A549 (cell line): ENCODE measurements around the gene MFAP3L. TPM values are rescaled to one million over a fixed set of nuclear protein-coding genes. Genes with fewer than 3 reads are reported as not detected.

ENCODE experiments used
- ATAC-seq, 2 experiments: fragments of 200-7000 bp in 1 of 2; fragments of >200 bp in 1 of 2; cut with Nextera tagmentation in 1 of 2; cut with Tn5 transposase in 1 of 2; 3 replicates each; pipeline versions ENCODE4 v1.8.0 to v1.9.1; 2018 to 2020; ENCODE audit warnings: mild to moderate bottlenecking in 1 of 2, moderate library complexity in 1 of 2
- CTCF ChIA-PET: fragments of 300-600 bp; sonication (Branson Sonifier 250); formaldehyde crosslinking; extraction: SDS; loops from one replicate; lab custom pipeline; 2021; ENCODE audit warnings: antibody characterized with exemption, inconsistent platforms; lab: Yijun Ruan, JAX
- POLR2A ChIA-PET: fragments of 350-600 bp; formaldehyde crosslinking; extraction: SDS; loops from one replicate; lab custom pipeline; 2021; ENCODE audit warnings: antibody characterized with exemption, inconsistent platforms; lab: Yijun Ruan, JAX
- DNase-seq, 2 experiments: peaks; one replicate each; pipeline versions ENCODE4 v3.0.0 to v3.0.0-alpha.2; 2011 to 2016; ENCODE audit warnings: low read depth in 1 of 2, low spot score in 1 of 2
- FAIRE-seq: peaks from 2 replicates; lab custom pipeline; 2011; peaks lifted over from hg19 to GRCh38; lab: Jason Lieb, UNC
- H3K27ac ChIP-seq, 2 experiments: fragments of >200 bp; sonication (Bioruptor Twin); formaldehyde crosslinking; 3 replicates each; pipeline ENCODE4 v1.5.1; 2016 to 2017
- H3K4me1 ChIP-seq: fragments of >200 bp; sonication (Bioruptor Twin); formaldehyde crosslinking; 3 replicates; pipeline ENCODE4 v1.6.1; 2016
- H3K4me2 ChIP-seq: fragments of >200 bp; sonication (Bioruptor Twin); formaldehyde crosslinking; 3 replicates; pipeline ENCODE4 v1.6.1; 2016
- H3K4me3 ChIP-seq: fragments of >200 bp; sonication (Bioruptor Twin); formaldehyde crosslinking; 3 replicates; pipeline ENCODE4 v1.5.1; 2016
- H3K9me3 ChIP-seq: fragments of >200 bp; sonication (Bioruptor Twin); formaldehyde crosslinking; 3 replicates; pipeline ENCODE4 v1.6.1; 2016
- BHLHE40 ChIP-seq: IDR thresholded peaks from 2 replicates; pipeline ENCODE4 v1.6.1; 2012; ENCODE audit warnings: low read depth, low read length, inconsistent platforms
- CEBPB ChIP-seq, 2 experiments: fragments of >200 bp in 1 of 2; sonication (Bioruptor Twin) in 1 of 2; formaldehyde crosslinking in 1 of 2; IDR thresholded peaks; 2 replicates each; pipeline ENCODE4 v1.6.1; 2012 to 2016
- CTCF ChIP-seq: fragments of >200 bp; sonication (Bioruptor Twin); formaldehyde crosslinking; IDR thresholded peaks from 3 replicates; pipeline ENCODE4 v1.5.1; 2016
- EHF ChIP-seq: fragments of 250-450 bp; sonication (Bioruptor Pico); IDR thresholded peaks from 2 replicates; pipeline ENCODE4 v1.5.0; 2020; ENCODE audit warnings: mild to moderate bottlenecking
- ELK1 ChIP-seq: fragments of 150-350 bp; IDR thresholded peaks from 2 replicates; pipeline ENCODE4 v1.6.1; 2014; ENCODE audit warnings: low read depth, mild to moderate bottlenecking, low read length
- EP300 ChIP-seq, 2 experiments: fragments of >200 bp; sonication (Bioruptor Twin); formaldehyde crosslinking; IDR thresholded peaks; 2 replicates in 1 of 2; 3 replicates in 1 of 2; pipeline ENCODE4 v1.6.1; 2016 to 2017
- HDAC2 ChIP-seq: fragments of 200-600 bp; sonication (generic); IDR thresholded peaks from 2 replicates; pipeline ENCODE4 v1.6.1; 2016
- HEYL ChIP-seq: fragments of 250-450 bp; sonication (Bioruptor Pico); IDR thresholded peaks from 2 replicates; pipeline ENCODE4 v1.8.0; 2021; ENCODE audit warnings: mild to moderate bottlenecking, moderate library complexity
- HOXA7 ChIP-seq: fragments of 250-450 bp; sonication (Bioruptor Pico); IDR thresholded peaks from 2 replicates; pipeline ENCODE4 v1.5.0; 2020; ENCODE audit warnings: mild to moderate bottlenecking, moderate library complexity
- HOXB13 ChIP-seq: fragments of 250-450 bp; sonication (Bioruptor Pico); IDR thresholded peaks from 2 replicates; pipeline ENCODE4 v1.5.0; 2020; ENCODE audit warnings: low read depth, mild to moderate bottlenecking, moderate library complexity
- JUN ChIP-seq, 2 experiments: fragments of >200 bp; sonication (Bioruptor Twin); formaldehyde crosslinking; IDR thresholded peaks; 2 replicates in 1 of 2; 3 replicates in 1 of 2; pipeline ENCODE4 v1.6.1; 2016 to 2017
- JUNB ChIP-seq: fragments of >200 bp; sonication (Bioruptor Twin); formaldehyde crosslinking; IDR thresholded peaks from 2 replicates; pipeline ENCODE4 v1.6.1; 2016
- KDM5A ChIP-seq: fragments of 200-600 bp; sonication (generic); IDR thresholded peaks from 2 replicates; pipeline ENCODE4 v1.6.1; 2016; ENCODE audit warnings: antibody characterized with exemption, mild to moderate bottlenecking
- MAZ ChIP-seq: fragments of 150-350 bp; IDR thresholded peaks from 2 replicates; pipeline ENCODE4 v1.6.1; 2014; ENCODE audit warnings: antibody characterized with exemption, low read depth, low read length, borderline replicate concordance
- MYC ChIP-seq: IDR thresholded peaks from 2 replicates; pipeline ENCODE4 v1.6.1; 2012; ENCODE audit warnings: mild to moderate bottlenecking, inconsistent platforms, low read length, improper control_type of control experiment, borderline replicate concordance
- POLR2A ChIP-seq: IDR thresholded peaks from 2 replicates; pipeline ENCODE4 v1.6.1; 2012; ENCODE audit warnings: mild to moderate bottlenecking, low read length
- RFX5 ChIP-seq: fragments of 450-650 bp; IDR thresholded peaks from 2 replicates; pipeline ENCODE4 v1.7.1; 2014; ENCODE audit warnings: antibody characterized with exemption, mild to moderate bottlenecking, moderate library complexity
- SREBF2 ChIP-seq: fragments of 450-650 bp; IDR thresholded peaks from 2 replicates; pipeline ENCODE4 v1.6.1; 2014; ENCODE audit warnings: mild to moderate bottlenecking, moderate library complexity
- ZNF302 ChIP-seq: fragments of 250-450 bp; sonication (Bioruptor Pico); IDR thresholded peaks from 2 replicates; pipeline ENCODE4 v1.9.0; 2021; ENCODE audit warnings: inconsistent platforms, mild to moderate bottlenecking, moderate library complexity
- WGBS: methylation state at CpG from one replicate; pipeline ENCODE4 v1.1.6; 2017; ENCODE audit errors: missing lambda C conversion rate; 5-methylcytosine and 5-hydroxymethylcytosine counted together
- polyA plus RNA-seq, 4 experiments: library from polyadenylated mRNA; depleted of rRNA in 3 of 4; stranded (reverse); fragments of >200 nt; fragmentation: RNase III in 1 of 4; extraction: RNeasy Plus Mini Kit Qiagen cat#74134 plus additional on column Dnase treatment in 1 of 4; gene quantifications; 2 replicates in 3 of 4; 3 replicates in 1 of 4; pipeline ENCODE4 v1.2.3, GENCODE V29; 2011 to 2017
- TF ChIP-seq, protein P1 (sequence below): fragments of 450-650 bp; IDR thresholded peaks from 2 replicates; pipeline ENCODE4 v1.6.1; 2014; ENCODE audit warnings: antibody characterized with exemption
- TF ChIP-seq, protein P2 (sequence below): fragments of 250-450 bp; sonication (Bioruptor Pico); IDR thresholded peaks from 2 replicates; pipeline ENCODE4 v1.5.0; 2021; ENCODE audit warnings: mild to moderate bottlenecking, moderate library complexity, borderline replicate concordance

MFAP3L gene
- polyA plus RNA-seq, 2 of the 4 experiments (the other 2 are of a cell fraction): 7.0 to 7.5 TPM

- peak; percentile 35 to 47; a peak in 1 of 5 replicates for TF ChIP-seq EP300 (IDR thresholded peaks at IDR 0.05)
Measured at GRCh38 chr4:169968999-169969398, 57.2 kb downstream of the MFAP3L start (continued).

GRCh38 chr4:169963998-169964397, 62.2 kb downstream of the MFAP3L start:
- H3K4me1 ChIP-seq: no peaks in the 10 kb centered on the region
- POLR2A ChIA-PET: no interaction called here
- TF ChIP-seq KDM5A (no peak), POLR2A (no peak), MAZ (no peak), SREBF2 (no peak), ZNF302 (no peak), JUN (IDR thresholded peaks at IDR 0.05) (no peak), HOXA7 (no peak), EP300 (IDR thresholded peaks at IDR 0.05) (no peak)
- TF ChIP-seq, all 56 proteins: peak for 0
- DNase-seq (no peak), FAIRE-seq (no peak), ATAC-seq (no peak)
- no peaks in the 10 kb centered on the region for H3K9me3 ChIP-seq
- H3K4me2 ChIP-seq: no peak overlapping the region; the same call in 2 of the 3 replicates
- CTCF ChIA-PET: no interaction called here
- 0% methylated on average over 1 of the region's 1 CpG for WGBS
- H3K27ac ChIP-seq: no peak overlapping the region
- H3K4me3 ChIP-seq: no peak overlapping the region

DNA sequence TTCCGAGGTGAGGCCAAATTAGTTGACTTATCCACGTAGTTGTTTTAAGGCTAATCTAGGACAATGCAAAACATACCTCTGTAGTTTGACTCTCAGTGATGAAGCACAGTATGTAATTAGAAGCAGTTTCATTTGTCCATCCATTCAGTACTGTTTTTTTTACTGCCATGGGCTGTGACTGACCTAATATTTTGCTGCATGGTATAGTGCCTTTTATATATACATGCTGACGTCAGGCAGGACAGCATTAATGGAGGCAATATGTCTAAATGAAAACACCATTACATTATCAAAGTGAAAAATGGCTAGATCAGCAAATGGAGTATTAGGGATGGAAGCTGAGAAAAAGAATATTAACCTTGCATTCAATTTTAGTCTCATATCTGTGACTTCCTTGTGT, 66.9 kb downstream of the MFAP3L start:
- Histone ChIP-seq H3K4me1 (no peaks in the 10 kb centered on the region), H3K4me3 (no peak overlapping the region), H3K9me3 (no peaks in the 10 kb centered on the region), H3K27ac (no peak overlapping the region), H3K4me2 (no peak overlapping the region)
- ChIA-PET POLR2A (no interaction called here), CTCF (interaction anchor here (1.6 kb wide), 1 partner anchor 89 kb away, joined by 4 read pairs; no protein-coding TSS in a partner anchor)
- no peak for TF ChIP-seq EP300 (IDR thresholded peaks at IDR 0.05)
- no peak for TF ChIP-seq SREBF2
- no peak for TF ChIP-seq CEBPB (IDR thresholded peaks at IDR 0.05)
- TF ChIP-seq MYC: no peak
- TF ChIP-seq HDAC2: no peak
- no peak for TF ChIP-seq HOXA7
- TF ChIP-seq RFX5: no peak
- TF ChIP-seq HOXB13 (CRISPR knock-in tag): no peak
- TF ChIP-seq EHF (CRISPR knock-in tag): no peak
- no peak for TF ChIP-seq BHLHE40
- TF ChIP-seq CTCF: no peak
- TF ChIP-seq, protein P1, sequence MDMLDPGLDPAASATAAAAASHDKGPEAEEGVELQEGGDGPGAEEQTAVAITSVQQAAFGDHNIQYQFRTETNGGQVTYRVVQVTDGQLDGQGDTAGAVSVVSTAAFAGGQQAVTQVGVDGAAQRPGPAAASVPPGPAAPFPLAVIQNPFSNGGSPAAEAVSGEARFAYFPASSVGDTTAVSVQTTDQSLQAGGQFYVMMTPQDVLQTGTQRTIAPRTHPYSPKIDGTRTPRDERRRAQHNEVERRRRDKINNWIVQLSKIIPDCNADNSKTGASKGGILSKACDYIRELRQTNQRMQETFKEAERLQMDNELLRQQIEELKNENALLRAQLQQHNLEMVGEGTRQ: no peak
- no peak for TF ChIP-seq JUNB
- no peak for TF ChIP-seq ZNF302
- no peak for TF ChIP-seq HEYL
- TF ChIP-seq, protein P2, sequence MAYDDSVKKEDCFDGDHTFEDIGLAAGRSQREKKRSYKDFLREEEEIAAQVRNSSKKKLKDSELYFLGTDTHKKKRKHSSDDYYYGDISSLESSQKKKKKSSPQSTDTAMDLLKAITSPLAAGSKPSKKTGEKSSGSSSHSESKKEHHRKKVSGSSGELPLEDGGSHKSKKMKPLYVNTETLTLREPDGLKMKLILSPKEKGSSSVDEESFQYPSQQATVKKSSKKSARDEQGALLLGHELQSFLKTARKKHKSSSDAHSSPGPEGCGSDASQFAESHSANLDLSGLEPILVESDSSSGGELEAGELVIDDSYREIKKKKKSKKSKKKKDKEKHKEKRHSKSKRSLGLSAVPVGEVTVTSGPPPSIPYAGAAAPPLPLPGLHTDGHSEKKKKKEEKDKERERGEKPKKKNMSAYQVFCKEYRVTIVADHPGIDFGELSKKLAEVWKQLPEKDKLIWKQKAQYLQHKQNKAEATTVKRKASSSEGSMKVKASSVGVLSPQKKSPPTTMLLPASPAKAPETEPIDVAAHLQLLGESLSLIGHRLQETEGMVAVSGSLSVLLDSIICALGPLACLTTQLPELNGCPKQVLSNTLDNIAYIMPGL (CRISPR knock-in tag): no peak
- no peak for TF ChIP-seq ELK1
- FAIRE-seq: no peak
- 51% methylated on average over 3 of the region's 3 CpGs for WGBS
- no peak for ATAC-seq
- no peak for DNase-seq
